Activated effector memory CD4-positive, alpha-beta T cell treated with Interleukin-2 at 50 U/mL for 16 hours (primary cell): ENCODE data around the gene PIGS.
A peak's percentile ranks its signal among the peaks of the same experiment; 100 is the strongest.
"Not testable (repeated sequence)": the region's sequence is repeated elsewhere in the genome, so short reads cannot be mapped to it uniquely, and the experiment has no call there.

Experiments used
- DNase-seq: peaks from one replicate; pipeline ENCODE4 v3.0.0-alpha.2; 2020

The PIGS gene

DNA sequence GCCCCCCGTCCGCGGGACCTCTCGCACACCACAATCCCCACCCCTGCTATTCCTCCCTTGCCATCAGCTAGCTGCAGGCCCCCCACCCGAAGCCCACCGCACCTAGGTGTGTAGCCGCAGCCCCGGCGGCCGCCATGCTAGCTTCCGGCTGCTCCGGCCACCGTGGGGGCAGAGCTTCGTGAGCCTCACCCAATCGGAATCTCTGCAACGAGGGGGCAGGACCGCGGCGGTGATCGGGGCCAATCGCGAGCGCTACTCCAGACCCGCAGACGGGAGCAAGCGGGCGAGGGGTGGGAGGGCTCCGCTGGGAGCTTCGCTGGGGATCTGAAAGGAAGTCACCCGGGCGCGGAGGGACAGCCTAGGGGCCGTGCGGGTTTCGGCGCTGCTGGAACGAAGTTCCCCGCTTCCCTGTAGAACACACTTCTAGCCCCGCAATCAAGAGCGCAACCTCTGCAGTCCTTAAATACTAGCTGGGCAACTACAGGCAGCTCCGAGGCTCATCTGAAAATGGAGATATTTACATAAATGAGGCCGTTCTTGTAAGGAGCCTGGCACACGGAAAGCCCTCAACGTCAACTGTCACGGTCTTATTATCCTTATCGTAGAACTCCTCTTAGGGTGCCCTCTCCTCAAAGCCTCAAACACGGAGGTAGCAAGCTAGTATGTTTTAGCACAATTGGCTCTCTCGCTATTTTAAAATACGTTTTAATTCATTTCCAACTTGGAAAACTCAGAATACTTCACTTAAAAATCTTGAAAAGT, at the start of gene PIGS:
PIGS (minus strand) TSS at position 164 of the 762 bp plus-strand sequence; CDS start at position 136, 28 bp downstream.
- DNase-seq: peak; percentile 86

DNA sequence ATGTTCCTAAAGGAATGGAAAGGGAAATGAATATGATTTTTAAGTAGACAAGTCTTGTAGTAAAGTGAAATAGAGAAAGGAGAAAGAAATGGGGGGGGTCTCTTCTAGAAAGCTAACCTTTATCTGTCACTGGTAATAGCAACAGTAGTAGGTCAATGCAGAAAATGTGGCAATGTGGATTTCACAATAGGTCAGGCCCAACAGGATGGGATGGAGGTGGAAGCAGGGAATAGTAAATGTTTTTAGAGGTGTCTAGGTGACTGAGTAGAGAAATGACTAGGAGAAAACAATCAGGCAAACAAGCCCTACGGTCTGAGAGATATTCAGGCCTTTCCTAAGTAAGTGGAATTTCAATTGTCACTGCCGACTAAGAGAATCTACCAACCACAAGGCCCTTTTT, 48.7 kb upstream of the PIGS start:
- no peak for DNase-seq

DNA sequence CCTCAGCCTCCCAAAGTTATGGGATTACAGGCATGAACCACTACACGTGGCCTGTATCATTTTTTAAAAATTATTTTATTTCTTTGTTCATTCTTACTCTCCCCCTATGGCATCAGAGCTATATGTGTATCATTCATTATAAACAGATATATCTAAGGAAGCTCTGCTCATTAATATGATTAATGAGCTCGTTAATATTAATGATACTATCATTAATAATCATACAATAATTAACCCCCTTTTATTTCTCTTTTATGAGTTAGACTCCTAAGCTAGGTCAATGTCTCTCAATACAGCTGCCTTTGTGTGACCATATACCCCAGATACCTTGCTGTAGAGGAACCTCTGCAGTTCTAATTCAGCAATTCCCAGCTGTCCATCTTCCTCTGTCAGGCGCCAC, 47.1 kb upstream of the PIGS start:
- DNase-seq: no peak

DNA sequence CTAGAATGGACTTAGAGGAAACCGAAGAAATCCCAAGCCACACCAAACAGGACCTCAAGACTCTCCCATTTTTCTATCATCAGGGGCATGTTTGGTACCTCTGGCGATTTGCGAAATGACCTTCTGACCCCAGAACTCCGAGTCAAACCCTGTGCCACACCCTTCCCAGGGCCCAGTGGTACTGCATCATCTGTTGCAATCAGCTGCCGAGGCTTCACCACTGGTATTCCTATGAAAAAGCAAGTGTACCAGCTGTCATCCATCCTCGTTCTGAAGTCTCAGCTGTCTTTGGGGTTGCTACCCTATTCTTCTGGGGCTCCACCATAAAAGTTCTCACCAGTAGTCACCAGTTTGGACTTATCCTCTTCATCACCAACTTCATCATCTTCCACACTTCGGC, 45.0 kb upstream of the PIGS start:
- no peak for DNase-seq

DNA sequence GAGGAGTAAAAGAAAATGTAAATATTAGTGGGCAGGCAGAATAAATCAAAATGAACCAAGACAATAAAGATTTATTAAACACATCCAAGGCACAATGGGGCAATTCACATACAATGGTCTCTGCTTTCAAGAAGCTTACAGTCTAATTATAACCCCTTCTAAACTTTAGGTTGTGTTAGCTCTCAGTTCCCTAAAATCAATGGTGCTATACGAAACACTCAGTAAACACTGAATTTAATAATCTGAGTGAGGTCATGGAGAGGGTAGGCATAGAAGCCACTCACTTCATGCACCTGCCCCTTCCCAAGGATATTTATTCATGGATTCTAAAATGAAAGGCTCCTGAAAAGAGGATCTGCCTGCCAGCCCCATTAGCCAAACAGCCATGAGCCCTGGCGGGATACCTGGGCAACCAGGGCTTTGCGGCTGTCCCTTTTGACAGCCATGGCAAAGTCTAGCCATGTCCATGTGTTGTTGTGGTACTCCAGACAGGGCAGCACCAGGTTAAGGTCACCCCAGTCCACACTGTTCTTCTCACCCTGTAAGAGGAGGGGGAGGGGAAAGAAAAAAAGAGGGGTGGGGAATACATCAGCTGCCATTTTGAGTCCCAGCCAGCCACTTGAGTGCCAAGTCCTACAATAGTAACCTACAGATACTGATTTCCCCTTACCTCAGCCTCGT, 44.1 kb upstream of the PIGS start:
- DNase-seq: no peak

DNA sequence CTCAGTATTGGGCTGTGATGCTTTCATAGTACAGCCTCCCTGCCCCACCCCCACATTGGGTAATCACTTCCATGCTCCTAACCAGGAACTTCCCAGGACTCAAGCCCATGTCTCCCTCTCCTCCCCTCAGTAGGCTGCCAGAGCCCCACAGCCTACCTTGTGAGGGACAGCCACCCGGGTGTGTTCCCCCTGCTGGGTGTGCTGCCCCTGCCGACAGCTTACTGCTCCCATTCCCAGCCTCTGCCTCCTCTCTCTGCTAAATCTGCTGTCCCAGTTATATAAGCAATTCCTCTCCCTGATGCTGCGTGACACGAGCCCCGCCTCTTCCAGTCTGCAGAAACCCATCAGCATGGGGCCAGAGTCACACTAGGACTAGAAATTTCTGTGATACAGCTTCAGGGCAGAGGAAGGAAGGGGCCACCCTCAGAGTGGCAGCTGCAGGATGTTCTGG, 42.6 kb upstream of the PIGS start, which contains the start of gene RSKR:
RSKR (minus strand) TSS at position 255 of the 451 bp plus-strand sequence; CDS start at position 231, 24 bp downstream.
- no peak for DNase-seq

DNA sequence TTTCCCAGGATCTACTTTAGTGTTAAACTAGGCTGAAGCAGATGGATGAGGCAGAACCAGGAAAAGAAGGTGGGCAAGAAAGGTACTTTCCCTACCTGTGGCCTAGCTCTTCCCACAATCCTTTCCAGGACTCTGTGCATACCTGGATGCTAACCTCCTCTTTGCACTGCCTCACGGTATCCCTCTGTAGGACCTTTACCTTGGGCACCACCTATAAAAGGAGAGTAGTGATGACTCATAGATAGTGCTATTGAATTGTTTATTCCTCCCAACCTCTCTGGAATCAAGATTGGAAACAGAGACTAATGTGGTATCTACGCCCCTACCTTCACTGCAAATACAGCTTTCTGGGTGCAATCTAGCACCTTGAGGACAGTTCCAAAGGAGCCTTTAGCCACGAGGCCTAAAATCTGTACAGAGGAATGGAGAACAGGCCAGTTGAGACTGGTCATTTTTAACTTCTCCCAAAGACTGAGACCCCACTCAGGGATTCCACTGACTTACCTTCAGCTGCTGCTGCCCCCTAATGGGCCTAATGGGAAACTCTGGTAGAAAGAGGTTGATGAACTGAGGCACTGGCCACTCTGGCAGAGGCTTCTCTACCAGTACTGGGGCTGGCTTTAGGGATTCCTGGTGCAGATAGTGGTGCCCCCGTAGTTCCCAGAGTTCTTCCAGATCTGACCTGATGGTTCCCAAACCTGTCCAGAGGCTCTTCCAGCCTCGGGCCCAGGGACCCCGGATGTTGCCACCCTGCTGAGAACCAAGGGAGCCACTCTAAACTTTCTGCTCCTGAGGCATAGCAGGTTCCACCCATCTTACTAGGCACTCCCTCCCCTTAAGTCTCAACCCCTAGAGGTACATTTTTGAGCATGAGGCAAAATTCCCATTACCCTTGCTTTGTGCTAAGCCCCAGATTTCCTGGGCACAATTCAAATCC, 41.9 kb upstream of the PIGS start:
- peak; percentile 6 for DNase-seq

DNA sequence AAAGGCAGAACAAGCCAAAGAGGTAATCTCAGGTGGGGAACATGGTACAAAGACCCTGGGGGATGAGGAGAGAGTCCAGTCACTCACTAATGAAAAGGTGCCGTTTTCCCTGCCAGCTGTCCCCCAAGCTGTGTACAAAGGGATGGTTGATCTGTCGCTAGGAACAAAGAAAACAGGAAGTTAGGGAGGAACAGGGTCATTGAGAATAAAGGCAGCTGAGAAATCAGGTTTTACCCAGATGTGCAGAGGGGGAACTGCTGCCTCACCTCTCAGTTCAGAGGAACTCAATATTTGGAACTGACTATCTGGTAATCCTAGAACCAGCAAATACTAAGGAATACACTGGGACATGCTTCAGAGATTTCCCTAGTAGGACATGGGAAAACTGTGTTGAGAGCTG, 41.2 kb upstream of the PIGS start:
- no peak for DNase-seq

DNA sequence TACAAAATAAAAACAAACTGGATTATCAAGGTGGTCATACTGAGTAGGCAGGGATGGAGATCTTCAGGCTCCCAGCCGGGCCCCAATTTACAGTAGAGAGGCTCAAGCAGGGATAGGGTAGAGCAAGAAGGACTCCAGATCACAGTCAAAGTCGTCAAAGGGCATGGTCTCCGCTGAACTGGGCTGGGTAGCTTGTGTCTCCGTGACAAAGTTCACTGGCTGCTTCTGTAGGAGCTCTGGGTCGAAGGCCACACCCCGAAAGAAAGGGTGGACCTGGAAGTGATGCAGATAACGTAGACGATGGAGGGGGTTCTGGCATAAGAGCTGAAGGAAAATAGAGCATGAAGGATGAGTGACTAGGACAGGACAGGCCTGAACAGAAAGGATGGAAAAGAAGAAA, 39.1 kb upstream of the PIGS start:
- DNase-seq: no peak

DNA sequence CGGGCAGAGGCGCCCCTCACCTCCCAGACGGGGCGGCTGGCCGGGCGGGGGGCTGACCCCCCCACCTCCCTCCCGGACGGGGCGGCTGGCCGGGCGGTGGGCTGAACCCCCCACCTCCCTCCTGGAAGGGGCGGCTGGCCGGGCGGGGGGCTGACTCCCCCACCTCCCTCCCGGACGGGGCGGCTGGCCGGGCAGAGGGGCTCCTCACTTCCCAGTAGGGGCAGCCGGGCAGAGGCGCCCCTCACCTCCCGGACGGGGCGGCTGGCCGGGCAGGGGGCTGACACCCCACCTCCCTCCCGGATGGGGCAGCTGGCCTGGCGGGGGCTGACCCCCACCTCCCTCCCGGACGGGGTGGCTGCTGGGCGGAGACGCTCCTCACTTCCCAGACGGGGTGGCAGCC, 32.7 kb upstream of the PIGS start:
- DNase-seq: not testable (repeated sequence)

DNA sequence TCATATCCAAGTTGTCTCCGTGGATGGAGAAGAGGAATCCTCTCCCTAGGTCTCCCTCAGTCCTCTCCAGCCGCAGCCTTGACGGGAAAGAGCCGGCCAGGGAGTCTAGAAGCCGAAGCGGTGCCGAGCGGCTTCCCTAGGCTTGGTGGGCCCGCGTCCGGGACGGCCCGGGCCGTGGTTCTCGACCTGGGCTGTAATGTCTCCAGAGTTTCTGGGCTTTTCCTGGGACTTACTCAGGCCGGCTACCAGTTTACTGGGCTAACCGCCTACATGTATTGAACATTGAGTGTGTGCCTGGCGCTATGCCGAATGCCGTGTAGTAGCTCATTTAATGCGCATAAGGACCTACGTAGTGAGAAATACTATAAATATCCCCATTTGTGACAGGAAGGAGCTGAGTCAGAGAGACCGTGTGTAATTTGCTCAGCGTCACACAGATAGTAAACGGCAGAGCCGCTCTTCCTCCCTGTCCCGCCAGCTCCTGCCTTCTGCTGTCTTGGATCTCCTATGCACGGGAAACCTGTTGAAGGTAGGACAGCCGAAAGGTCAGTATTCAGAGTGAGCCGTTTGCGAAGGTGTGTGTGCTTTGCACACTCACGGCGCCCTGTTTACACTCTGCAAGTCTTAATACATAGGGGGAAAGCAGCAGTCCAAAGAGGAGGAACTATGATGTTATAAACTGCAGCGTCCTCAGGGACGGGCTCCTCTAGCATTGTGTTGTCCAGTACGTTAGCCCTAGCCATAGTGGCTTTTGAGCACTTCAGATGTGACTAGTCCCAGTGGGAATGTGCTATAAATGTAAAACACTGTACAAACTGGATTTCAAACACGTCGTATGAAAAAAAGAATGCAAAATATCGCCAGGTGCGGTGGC, 28.2 kb upstream of the PIGS start:
- no peak for DNase-seq

DNA sequence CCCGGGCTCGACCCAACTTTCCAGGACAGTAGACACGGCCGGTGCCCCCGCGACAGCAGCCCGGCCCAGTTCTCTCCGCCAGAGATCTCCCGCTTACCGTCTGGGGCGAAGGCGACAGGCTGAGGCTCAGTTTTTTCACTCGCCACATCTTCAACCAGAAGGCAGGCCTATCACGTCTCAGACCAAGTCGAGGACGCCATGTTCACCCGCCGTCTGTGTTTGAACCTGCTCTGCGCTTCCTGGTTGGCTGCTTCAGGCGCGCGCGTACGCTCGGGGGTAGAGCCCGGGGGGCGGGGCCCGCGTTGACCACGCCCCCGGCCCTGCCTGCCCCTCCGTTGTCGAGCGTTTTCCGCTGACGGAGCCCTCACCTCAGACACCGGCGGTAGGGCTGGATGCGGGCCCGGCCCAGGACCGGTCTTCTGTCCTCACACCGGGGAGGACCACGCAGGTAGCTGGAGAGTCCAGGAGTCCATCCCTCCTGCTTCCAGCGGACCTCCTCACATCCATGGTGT, 27.5 kb upstream of the PIGS start, which contains the start of gene SPAG5:
SPAG5 (minus strand) TSS at position 227 of the 512 bp plus-strand sequence; CDS start at position 148, 79 bp downstream.
- DNase-seq: peak; percentile 93

DNA sequence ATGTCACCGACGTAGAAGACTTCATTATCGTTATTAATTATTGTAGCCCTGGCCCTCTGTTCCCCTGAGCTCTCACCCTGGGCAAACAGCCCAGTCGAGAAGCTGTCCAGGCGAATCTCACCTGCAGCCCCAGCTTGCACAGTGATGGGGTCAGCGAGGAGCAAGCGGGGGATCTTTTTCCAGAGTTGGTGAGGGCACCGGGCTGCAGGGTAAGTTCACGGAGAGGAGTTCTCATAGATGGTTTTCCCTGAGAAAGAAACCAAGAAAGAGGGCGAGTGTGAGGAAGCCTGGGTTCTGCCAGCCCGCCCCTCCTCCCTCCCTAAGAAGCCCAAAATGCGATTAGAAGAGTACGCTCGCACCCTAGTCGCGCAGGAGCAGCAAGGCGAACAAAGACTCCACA, 27.1 kb upstream of the PIGS start:
- DNase-seq: no peak

DNA sequence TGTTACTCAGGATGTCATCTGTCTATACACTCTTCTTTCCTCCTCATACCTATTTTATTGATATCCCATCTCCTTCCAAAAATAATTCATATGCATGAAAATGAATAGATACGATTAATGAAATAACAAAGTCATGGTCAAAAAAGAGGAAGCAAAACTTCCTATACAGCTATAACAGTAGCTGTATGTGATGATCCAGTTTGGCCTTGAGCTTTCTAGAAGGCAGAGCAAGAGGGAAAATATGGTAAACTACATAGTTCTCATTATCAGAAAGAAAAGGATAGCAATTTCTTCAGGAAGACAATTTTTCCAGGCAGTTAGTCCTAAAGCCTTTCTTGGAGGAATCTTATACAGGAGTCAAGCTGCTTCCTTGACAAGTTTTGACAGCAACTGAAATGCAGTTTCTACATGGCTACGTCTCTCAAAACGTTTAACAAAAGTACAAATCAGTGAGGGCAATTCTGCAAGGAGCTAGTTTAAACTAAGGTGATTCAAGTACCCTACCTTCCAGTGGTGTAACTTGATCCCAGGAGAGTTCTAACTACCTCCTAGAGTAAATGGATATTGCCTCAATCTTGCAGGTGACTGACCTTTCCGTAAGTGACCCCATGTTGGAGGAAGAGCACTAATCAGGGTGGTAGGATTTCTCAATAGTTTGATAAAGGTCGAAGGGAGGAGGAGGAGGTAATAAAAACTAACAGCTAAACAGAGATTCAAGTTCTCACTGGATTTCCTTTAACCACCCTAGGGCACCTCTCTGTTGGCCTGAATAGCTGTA, 26.5 kb upstream of the PIGS start:
- no peak for DNase-seq

DNA sequence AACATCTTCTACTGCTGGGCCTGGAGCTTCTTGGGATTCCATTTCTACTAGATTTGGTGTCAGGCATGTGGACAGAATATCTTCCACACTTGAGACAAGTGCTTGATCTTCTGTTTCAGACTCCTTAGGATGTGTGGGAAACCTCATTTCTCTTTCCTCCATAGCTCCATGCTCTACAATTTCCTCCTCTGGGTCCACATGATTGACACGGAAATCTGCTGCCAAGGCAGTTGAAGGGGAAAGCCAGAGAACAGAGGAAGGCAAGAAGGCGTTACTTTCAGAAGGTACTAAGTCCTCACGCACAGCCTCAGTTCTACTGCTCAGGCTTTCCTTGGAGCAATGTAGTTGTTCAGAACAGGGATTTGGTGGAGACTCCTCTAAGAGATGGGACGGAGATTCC, 20.9 kb upstream of the PIGS start:
- no peak for DNase-seq

DNA sequence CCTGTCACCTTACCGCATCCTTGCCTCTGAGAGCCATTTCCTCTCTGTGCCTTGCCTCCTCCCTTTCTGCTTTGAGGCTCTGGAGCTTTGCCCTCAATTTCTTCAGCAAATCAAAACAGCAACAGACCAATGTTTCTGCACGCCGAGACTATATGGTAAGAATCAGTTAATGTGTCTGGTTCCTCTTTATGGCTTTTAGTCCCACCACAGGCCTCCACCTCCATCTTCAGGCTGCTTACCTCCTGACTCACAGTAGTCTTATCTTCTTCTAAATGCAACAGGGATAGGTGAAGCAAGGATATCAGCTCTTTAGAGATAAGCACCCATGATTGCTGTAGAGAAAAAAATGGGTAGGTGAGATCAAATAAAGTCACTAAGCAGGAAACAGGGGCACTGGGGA, 14.5 kb upstream of the PIGS start:
- no peak for DNase-seq

DNA sequence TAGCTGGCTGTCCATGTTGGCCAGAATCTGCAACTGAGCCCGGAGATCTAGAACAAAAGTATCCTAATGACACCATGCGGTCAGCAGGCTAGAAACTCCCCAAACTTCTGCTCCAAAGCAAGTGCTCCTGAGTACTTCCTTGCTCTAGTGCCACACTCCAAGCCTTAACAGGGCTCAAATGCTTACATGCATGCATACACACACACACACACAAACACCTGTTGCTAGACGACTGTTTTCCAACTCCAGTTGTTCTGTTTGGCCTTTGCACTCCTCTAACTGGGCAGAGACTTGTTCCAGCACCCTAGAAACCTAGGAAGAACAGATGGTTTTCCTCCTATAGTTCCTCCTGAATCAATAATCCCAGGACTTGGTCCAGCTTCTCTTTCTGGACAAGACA, 13.1 kb upstream of the PIGS start:
- no peak for DNase-seq

DNA sequence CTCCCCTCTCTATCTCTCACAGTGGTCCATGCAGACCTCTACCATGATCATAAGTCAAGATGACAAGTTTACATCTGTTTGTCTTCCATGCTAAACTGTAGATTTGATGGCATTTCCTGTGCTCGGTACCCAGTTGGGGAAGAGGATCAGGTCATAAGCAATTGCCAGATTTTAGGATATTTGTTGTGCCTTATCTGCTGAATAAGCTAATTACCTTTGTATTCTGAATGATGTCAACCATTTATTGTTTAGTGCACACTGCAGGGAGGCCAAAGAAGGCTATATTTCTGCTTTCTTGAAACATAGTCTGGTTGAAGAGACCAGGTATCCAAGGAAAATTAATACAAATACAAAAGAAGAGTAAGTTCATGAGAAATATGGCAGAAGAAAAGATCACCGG, 11.2 kb upstream of the PIGS start:
- DNase-seq: no peak

DNA sequence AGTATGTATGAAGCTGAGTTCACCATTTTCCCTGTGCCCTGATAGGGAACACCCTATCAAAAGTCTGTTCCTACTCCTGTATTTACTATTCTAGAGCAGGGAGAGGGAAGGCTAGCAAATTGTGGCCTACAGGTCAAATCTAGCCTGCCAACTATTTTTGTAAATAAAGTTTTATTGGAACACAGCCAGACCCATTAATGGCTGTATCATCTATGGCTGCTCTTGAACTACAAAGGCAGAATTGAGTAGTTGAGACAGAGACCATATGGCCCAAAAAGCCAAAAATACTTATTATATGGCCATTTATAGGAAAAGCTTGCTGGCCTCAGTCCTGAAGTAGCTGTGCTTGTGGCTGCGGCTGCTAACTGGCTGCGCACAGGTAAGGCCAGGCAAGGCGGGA, 9.6 kb upstream of the PIGS start:
- no peak for DNase-seq

DNA sequence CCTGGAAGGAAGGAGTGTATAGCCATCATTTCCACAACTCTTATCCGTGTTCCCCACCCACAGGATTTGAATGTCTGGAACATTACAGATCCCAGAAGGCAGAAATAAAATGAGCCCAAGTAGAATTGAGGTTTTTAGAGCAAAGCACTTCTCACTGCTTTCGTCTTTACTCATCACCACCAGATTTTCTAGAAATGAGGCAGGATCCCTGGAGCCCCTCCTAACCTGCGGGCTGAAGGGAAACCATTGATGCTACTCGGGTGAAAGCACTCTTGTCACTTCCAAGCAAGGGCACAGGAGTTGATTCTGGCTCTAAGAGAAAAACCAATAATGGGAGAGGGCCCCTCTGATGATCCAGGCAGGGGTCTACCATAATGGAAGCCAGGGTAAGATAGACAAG, 8.2 kb upstream of the PIGS start:
- no peak for DNase-seq
